Motor neuron (in vitro differentiated cells): ENCODE data around the gene ARRB1. TPM values are rescaled to one million over a fixed set of nuclear protein-coding genes. Genes with fewer than 3 reads are reported as not detected.
"Not testable (repeated sequence)": the region's sequence is repeated elsewhere in the genome, so short reads cannot be mapped to it uniquely, and the experiment has no call there.

Experiments
- ATAC-seq, 8 experiments: fragments of 200-7000 bp; cut with Tn5 transposase; replicated peaks in 6 of 8; 2 replicates each; pipeline ENCODE4 v1.8.0; 2021; ENCODE audit warnings: mild to moderate bottlenecking in 8 of 8, moderate library complexity in 8 of 8
- H3K27ac ChIP-seq, 2 donors: fragments of 250-450 bp; sonication (Bioruptor Pico); 2 replicates each; pipeline ENCODE4 v1.9.0; 2021; ENCODE audit warnings: antibody characterized with exemption in 2 of 2, mild to moderate bottlenecking in 2 of 2, moderate library complexity in 1 of 2
- H3K4me1 ChIP-seq, 2 donors: fragments of 250-450 bp; sonication (Bioruptor Pico); replicated peaks in 1 of 2; 2 replicates each; pipeline ENCODE4 v1.6.1; 2021; ENCODE audit warnings: antibody characterized with exemption in 2 of 2, mild to moderate bottlenecking in 2 of 2, moderate library complexity in 1 of 2
- H3K4me3 ChIP-seq, 5 donors: fragments of 250-450 bp; sonication (Bioruptor Pico); 2 replicates each; pipeline ENCODE4 v1.9.0; 2021; ENCODE audit warnings: antibody characterized with exemption in 5 of 5, mild to moderate bottlenecking in 5 of 5, moderate library complexity in 4 of 5
- WGBS, 10 experiments: fragments of 450-650 bp; shearing (Covaris generic); methylation state at CpG; one replicate each; pipeline ENCODE4 v1.0.0; 2022; 5-methylcytosine and 5-hydroxymethylcytosine counted together
- in situ Hi-C, 9 experiments: fragments of 400-800 bp; cut with MboI; loops; one replicate each; pipeline ENCODE4 v1.15.0; 2021; ENCODE audit warnings: low sequenced_read_pairs in 9 of 9, low pct_unique_long_range_greater_than_20kb in 2 of 9; ENCODE audit not compliant: unreplicated experiment in 9 of 9
- total RNA-seq, 8 experiments: library from RNA; unstranded; fragments of 300-600 nt; gene quantifications; 2 replicates each; pipeline versions ENCODE4 v1.2.3 to v1.2.4, GENCODE V29; 2022

Gene ARRB1
- total RNA-seq, 8 experiments from 2014 or later: 5.6 to 20.3 (median 14.0) TPM

GRCh38 chr11:75334402-75334891 lies 17.0 kb downstream of the ARRB1 start:
- in situ Hi-C loops: no loop called here
- Histone ChIP-seq H3K27ac (no peak overlapping the region), H3K4me3 (no peak overlapping the region), H3K4me1 (peaks cover 5 to 14% of the 10 kb centered on the region in 2 donors)
- no peak for ATAC-seq
- 71 to 91% (median 80%) methylated on average over 1 to 2 of the region's 2 CpGs; no CpG with 5 or more reads in 6 of the 10 experiments for WGBS, 10 experiments

GRCh38 chr11:75333807-75334140 lies 17.7 kb downstream of the ARRB1 start:
- in situ Hi-C loops: no loop called here
- no peak overlapping the region for H3K4me3 ChIP-seq
- H3K27ac ChIP-seq: no peak overlapping the region
- ATAC-seq: no peak
- 92 to 100% (median 95%) methylated on average over 1 to 4 of the region's 7 CpGs; no CpG with 5 or more reads in 4 of the 10 experiments for WGBS, 10 experiments
- H3K4me1 ChIP-seq: peaks cover 4 to 8% of the 10 kb centered on the region in 2 donors

- Histone ChIP-seq H3K27ac (no peak overlapping the region), H3K4me1 (peaks cover 4 to 8% of the 10 kb centered on the region in 2 donors), H3K4me3 (no peak overlapping the region)
- ATAC-seq: no peak
- WGBS, 10 experiments: 64 to 100% (median 76%) methylated on average over 1 to 7 of the region's 8 CpGs; no CpG with 5 or more reads in 1 of the 10 experiments
- in situ Hi-C loops: no loop called here
Measured at GRCh38 chr11:75333022-75333806, 18.2 kb downstream of the ARRB1 start.

- WGBS, 10 experiments: 83 to 88% (median 86%) methylated on average over 1 to 3 of the region's 9 CpGs; no CpG with 5 or more reads in 7 of the 10 experiments
- H3K4me1 ChIP-seq, in situ Hi-C loops, H3K27ac ChIP-seq, H3K4me3 ChIP-seq, ATAC-seq: not testable (repeated sequence)
Measured at GRCh38 chr11:75331761-75332160, 19.7 kb downstream of the ARRB1 start.

- ATAC-seq, in situ Hi-C loops, H3K27ac ChIP-seq, H3K4me3 ChIP-seq, H3K4me1 ChIP-seq: not testable (repeated sequence)
- WGBS, 10 experiments: 80 to 100% (median 100%) methylated on average over 1 to 2 of the region's 6 CpGs; no CpG with 5 or more reads in 7 of the 10 experiments
Measured at GRCh38 chr11:75331304-75331703, 20.2 kb downstream of the ARRB1 start.

GRCh38 chr11:75330886-75331285 lies 20.6 kb downstream of the ARRB1 start:
- in situ Hi-C loops, H3K4me3 ChIP-seq, H3K27ac ChIP-seq, H3K4me1 ChIP-seq, ATAC-seq: not testable (repeated sequence)
- WGBS, 10 experiments: 92 to 100% (median 95%) methylated on average over 4 to 14 of the region's 14 CpGs; no CpG with 5 or more reads in 3 of the 10 experiments

- peak in 7 of 8 experiments; percentile 29 to 74 (median 42) for ATAC-seq
- Histone ChIP-seq H3K4me1 (peaks cover 4 to 12% of the 10 kb centered on the region in 2 donors), H3K27ac (no peak overlapping the region), H3K4me3 (no peak overlapping the region)
- WGBS, 10 experiments: 0% methylated on average over 1 of the region's 1 CpG; no CpG with 5 or more reads in 7 of the 10 experiments
- in situ Hi-C loops: no loop called here
Measured at GRCh38 chr11:75330291-75330690, 21.2 kb downstream of the ARRB1 start.

- Histone ChIP-seq H3K4me1 (peaks cover 4 to 12% of the 10 kb centered on the region in 2 donors), H3K27ac (no peak overlapping the region), H3K4me3 (no peak overlapping the region)
- WGBS, 10 experiments: 9 to 94% (median 50%) methylated on average over 1 to 5 of the region's 9 CpGs; no CpG with 5 or more reads in 1 of the 10 experiments
- in situ Hi-C loops: no loop called here
- ATAC-seq: peak; percentile 56 to 93 (median 73)
Measured at GRCh38 chr11:75328426-75329277, 22.8 kb downstream of the ARRB1 start.

GRCh38 chr11:75326439-75326810 lies 25.0 kb downstream of the ARRB1 start:
- in situ Hi-C loops: no loop called here
- no peak overlapping the region for H3K27ac ChIP-seq
- ATAC-seq: peak in 1 of 8 experiments; percentile 2

GRCh38 chr11:75325713-75326438 lies 25.6 kb downstream of the ARRB1 start:
- in situ Hi-C loops: no loop called here
- Histone ChIP-seq H3K27ac (peak overlapping the region in 1 of 2 donors; percentile 50), H3K4me3 (no peak overlapping the region), H3K4me1 (peaks cover 4 to 12% of the 10 kb centered on the region in 2 donors)
- WGBS, 10 experiments: 3 to 86% (median 65%) methylated on average over 1 to 5 of the region's 10 CpGs; no CpG with 5 or more reads in 2 of the 10 experiments
- peak; percentile 44 to 90 (median 76) for ATAC-seq

More at GRCh38 chr11:75326439-75326810, 25.0 kb downstream of the ARRB1 start:
- Histone ChIP-seq H3K4me1 (peaks cover 4 to 12% of the 10 kb centered on the region in 2 donors), H3K4me3 (no peak overlapping the region)
- 14 to 100% (median 85%) methylated on average over 1 to 3 of the region's 3 CpGs; no CpG with 5 or more reads in 2 of the 10 experiments for WGBS, 10 experiments

GRCh38 chr11:75324740-75325139 lies 26.7 kb downstream of the ARRB1 start:
- Histone ChIP-seq H3K27ac (no peak overlapping the region), H3K4me3 (no peak overlapping the region), H3K4me1 (peaks cover 0 to 4% of the 10 kb centered on the region in 2 donors)
- WGBS, 10 experiments: 80 to 100% (median 100%) methylated on average over 1 to 2 of the region's 4 CpGs; no CpG with 5 or more reads in 7 of the 10 experiments
- in situ Hi-C loops: no loop called here
- no peak for ATAC-seq

- Histone ChIP-seq H3K27ac (no peak overlapping the region), H3K4me3 (no peak overlapping the region), H3K4me1 (peaks cover 0 to 4% of the 10 kb centered on the region in 2 donors)
- in situ Hi-C loops: no loop called here
- WGBS, 10 experiments: 80 to 100% (median 94%) methylated on average over 1 to 5 of the region's 12 CpGs; no CpG with 5 or more reads in 2 of the 10 experiments
- ATAC-seq: no peak
Measured at GRCh38 chr11:75324189-75324588, 27.3 kb downstream of the ARRB1 start.
